Brain microvascular endothelial cell (primary cell): Measurements from ENCODE around the gene KRTAP10-1.

ENCODE experiments used
- DNase-seq: peaks from one replicate; pipeline ENCODE4 v3.0.0-alpha.2; 2020
- H3K27ac ChIP-seq: fragments of 250-450 bp; sonication (Bioruptor Pico); 2 replicates; pipeline ENCODE4 v1.5.1; 2020; ENCODE audit warnings: mild to moderate bottlenecking, moderate library complexity
- H3K27me3 ChIP-seq: fragments of 250-450 bp; sonication (Bioruptor Pico); replicated peaks from 2 replicates; pipeline ENCODE4 v1.5.1; 2020; ENCODE audit warnings: mild to moderate bottlenecking
- H3K36me3 ChIP-seq: fragments of 250-450 bp; sonication (Bioruptor Pico); replicated peaks from 2 replicates; pipeline ENCODE4 v1.5.1; 2020; ENCODE audit warnings: mild to moderate bottlenecking
- H3K4me3 ChIP-seq: 2 replicates; pipeline ENCODE4 v1.5.1; 2011; ENCODE audit warnings: low read depth, mild to moderate bottlenecking, control low read depth, low read length, moderate library complexity
- in situ Hi-C: cut with HindIII; loops from 2 replicates; pipeline ENCODE4 v1.10.0; 2017; ENCODE audit warnings: low sequenced_read_pairs, low pct_ligation_motif_present
- TF ChIP-seq, protein P1 (sequence below): IDR thresholded peaks from 2 replicates; pipeline ENCODE4 v1.5.1; 2011; ENCODE audit warnings: low read depth, mild to moderate bottlenecking, moderate library complexity, low read length, control low read depth, inconsistent platforms; ENCODE audit errors: missing control alignments

Gene KRTAP10-1

DNA sequence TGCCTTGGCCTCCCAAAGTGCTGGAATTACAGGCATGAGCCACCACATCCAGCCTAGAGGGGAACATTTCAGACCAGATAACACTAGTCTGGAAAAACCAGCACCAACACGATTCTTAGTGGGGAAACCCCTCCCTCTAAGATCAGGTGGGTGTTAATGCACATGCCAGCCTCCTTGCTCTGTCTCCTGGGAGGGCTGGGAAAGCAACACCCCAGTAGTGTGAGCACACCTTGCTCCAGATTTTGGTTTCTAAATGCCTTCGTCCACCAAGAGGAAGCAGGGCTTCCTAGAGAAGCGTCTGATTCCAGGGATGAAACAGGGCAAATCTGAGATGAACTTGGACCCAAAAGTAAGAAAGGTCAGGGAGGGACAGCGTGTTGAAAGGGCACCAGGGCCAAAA, 31.3 kb upstream of the KRTAP10-1 start:
- TF ChIP-seq, protein P1, sequence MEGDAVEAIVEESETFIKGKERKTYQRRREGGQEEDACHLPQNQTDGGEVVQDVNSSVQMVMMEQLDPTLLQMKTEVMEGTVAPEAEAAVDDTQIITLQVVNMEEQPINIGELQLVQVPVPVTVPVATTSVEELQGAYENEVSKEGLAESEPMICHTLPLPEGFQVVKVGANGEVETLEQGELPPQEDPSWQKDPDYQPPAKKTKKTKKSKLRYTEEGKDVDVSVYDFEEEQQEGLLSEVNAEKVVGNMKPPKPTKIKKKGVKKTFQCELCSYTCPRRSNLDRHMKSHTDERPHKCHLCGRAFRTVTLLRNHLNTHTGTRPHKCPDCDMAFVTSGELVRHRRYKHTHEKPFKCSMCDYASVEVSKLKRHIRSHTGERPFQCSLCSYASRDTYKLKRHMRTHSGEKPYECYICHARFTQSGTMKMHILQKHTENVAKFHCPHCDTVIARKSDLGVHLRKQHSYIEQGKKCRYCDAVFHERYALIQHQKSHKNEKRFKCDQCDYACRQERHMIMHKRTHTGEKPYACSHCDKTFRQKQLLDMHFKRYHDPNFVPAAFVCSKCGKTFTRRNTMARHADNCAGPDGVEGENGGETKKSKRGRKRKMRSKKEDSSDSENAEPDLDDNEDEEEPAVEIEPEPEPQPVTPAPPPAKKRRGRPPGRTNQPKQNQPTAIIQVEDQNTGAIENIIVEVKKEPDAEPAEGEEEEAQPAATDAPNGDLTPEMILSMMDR: no peak
- Histone ChIP-seq H3K36me3 (no peaks in the 10 kb centered on the region), H3K27ac (no peak overlapping the region), H3K27me3 (no peaks in the 10 kb centered on the region), H3K4me3 (no peak overlapping the region)
- DNase-seq: no peak
- in situ Hi-C loops: no loop called here

DNA sequence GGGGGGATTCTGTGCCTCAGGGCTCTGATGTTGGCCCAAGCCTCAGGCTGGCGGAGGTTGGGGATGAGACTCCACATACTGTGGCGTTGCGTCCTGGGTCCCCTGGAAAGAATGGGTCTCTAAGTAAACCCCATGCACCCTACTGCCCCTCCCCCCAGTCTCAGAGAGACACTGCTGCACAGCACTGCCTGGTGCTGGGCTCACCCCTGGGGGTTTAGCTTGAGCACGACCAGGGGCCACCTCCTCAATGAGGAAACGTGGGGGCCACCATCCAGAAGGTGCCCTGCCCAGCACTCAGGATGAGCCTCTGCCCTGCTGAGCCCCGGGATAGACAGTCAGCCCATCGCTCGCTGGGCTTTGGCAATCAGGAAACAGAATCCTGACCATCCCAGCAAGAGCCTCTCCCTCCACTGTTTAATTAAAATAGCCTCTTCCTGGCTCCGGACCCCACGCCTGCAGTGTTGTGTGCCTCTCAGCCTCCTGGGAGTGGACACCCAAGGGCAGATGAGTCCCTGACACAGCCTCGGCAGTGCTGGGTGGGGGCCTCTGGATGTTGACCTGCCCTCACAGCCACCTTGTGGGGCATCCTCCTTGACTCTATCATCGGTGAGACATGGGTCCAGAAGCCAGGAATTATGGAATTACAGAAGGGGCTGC, 30.0 kb upstream of the KRTAP10-1 start:
- in situ Hi-C loops: no loop called here

DNA sequence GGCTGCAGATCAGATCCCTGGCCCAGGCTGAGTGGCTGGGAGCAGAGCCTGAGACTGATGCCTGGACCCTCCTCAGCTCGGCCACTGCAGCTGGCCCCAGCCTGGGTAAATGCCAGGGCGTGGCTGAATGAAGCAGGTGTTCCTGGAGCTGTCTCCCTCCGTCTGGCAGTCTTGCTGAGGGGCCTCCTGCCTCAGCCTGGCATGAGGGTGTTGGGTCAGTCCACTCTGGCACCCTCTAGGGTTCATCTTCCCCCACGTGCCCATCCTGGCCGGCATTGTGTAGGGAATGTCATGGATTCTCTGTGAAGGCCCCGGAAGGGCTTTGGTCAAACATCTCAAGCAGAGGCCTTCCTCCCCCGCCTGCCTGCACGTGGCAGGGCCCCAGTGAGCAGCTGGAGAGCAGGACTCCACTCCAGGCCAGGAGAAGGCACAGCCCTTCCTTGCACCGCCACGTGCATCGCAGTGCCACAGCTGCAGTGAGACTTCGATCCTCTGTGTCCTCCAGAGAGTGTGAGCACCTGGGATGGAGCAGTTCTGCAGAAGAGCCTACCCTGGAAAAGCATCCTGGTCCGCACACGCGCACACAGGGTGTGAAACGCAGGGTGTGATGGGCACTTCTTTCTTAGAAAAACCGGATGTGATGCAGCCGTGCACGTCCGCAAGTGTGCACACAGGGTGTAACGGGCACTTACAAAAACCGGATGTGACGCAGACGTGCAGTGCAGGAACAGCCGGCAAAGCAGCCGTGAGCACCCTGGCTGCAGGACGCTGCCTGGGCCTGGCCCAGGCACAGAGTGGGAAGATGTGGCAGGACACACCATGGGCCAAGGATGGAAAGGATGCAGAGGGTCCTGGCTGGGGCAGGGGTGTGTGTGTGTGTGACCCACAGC, 28.9 kb upstream of the KRTAP10-1 start:
- Histone ChIP-seq H3K4me3 (no peak overlapping the region), H3K36me3 (no peaks in the 10 kb centered on the region), H3K27ac (no peak overlapping the region), H3K27me3 (no peaks in the 10 kb centered on the region)
- no peak for DNase-seq
- TF ChIP-seq, protein P1: no peak
- in situ Hi-C loops: no loop called here

More for the DNA sequence above, 30.0 kb upstream of the KRTAP10-1 start:
- H3K27ac ChIP-seq: no peak overlapping the region
- TF ChIP-seq, protein P1: no peak
- no peaks in the 10 kb centered on the region for H3K36me3 ChIP-seq
- H3K27me3 ChIP-seq: no peaks in the 10 kb centered on the region
- no peak overlapping the region for H3K4me3 ChIP-seq
- DNase-seq: no peak

DNA sequence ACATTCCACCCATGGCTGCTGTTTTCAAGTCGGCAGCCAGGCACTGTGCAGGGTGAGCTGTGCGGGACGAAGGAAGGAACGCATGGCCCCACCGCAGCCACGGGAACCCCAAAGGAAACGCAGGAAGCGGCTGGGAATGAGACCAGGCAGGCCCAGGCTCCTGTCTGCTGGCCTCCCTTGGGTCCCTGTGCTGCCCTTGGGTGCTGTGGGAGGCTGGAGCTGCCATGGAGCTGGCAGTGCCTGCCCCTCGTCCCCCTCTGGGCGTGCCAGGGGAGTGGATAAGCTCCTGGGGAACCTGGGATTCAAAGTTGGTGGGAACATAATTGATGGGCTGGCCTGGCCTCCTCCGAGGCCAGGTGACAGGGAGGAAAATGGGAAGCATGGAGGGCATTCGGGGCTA, 28.3 kb upstream of the KRTAP10-1 start:
- no peaks in the 10 kb centered on the region for H3K36me3 ChIP-seq
- H3K27ac ChIP-seq: no peak overlapping the region
- TF ChIP-seq, protein P1: no peak
- DNase-seq: no peak
- in situ Hi-C loops: no loop called here
- no peak overlapping the region for H3K4me3 ChIP-seq
- no peaks in the 10 kb centered on the region for H3K27me3 ChIP-seq

DNA sequence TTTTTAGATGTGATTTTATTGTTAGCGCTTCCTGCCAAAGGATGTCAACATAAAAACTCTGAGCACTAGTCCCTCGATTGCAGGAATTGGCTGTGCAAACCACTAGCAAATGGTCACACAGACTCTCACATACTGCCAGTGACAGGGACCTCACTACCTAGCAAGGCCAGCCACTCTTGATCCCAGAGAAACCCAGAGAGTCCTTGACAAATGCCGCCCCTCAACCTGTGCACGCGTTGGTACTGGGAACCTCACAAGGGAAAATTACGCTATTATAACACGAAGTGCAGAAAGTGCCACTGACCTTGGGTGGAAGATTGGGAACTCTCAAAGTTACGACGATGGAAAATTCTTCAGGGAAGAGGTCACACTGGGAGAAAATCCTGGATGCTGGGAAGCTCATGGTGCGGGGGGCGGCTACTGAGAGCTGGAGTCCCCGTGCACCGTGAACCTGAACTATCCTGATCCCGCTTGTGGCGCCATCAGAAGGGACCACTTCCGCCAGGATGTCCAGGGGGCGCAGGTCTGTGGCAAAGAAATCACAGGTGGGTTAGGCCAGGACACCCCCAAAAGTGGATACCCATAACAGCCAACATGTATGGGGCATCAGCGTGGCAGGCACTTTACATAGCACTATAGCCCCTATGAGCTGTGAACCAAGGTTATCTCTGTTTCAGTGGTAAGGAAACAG, 27.6 kb upstream of the KRTAP10-1 start:
- Histone ChIP-seq H3K4me3 (no peak overlapping the region), H3K27me3 (no peaks in the 10 kb centered on the region), H3K27ac (no peak overlapping the region), H3K36me3 (no peaks in the 10 kb centered on the region)
- TF ChIP-seq, protein P1: no peak
- in situ Hi-C loops: no loop called here
- DNase-seq: no peak
